Raji (cell line): ENCODE data around the gene CALHM3.

ENCODE experiments used
- POLR2A ChIP-seq: IDR thresholded peaks from 2 replicates; pipeline ENCODE4 v1.6.1; 2011; ENCODE audit warnings: low read depth, low read length, control low read depth; ENCODE audit not compliant: insufficient read depth

CALHM3 gene

GRCh38 chr10:103506061-103506460, 27.0 kb upstream of the CALHM3 start:
- no peak for TF ChIP-seq POLR2A

GRCh38 chr10:103504181-103504783, 25.2 kb upstream of the CALHM3 start:
- TF ChIP-seq POLR2A, result no peak

- TF ChIP-seq POLR2A, result no peak
Observed at GRCh38 chr10:103502849-103503660, 24.0 kb upstream of the CALHM3 start.

- no peak for TF ChIP-seq POLR2A
Observed at GRCh38 chr10:103501186-103501585, 22.1 kb upstream of the CALHM3 start.

GRCh38 chr10:103500481-103500880, 21.4 kb upstream of the CALHM3 start:
- TF ChIP-seq POLR2A, result no peak

- no peak for TF ChIP-seq POLR2A
Observed at GRCh38 chr10:103499881-103500280, 20.8 kb upstream of the CALHM3 start.

GRCh38 chr10:103498936-103499638, 20.0 kb upstream of the CALHM3 start:
- TF ChIP-seq POLR2A, result no peak

- no peak for TF ChIP-seq POLR2A
Observed at GRCh38 chr10:103497161-103497915, 18.3 kb upstream of the CALHM3 start.

- TF ChIP-seq POLR2A, result no peak
Observed at GRCh38 chr10:103495321-103495720, 16.3 kb upstream of the CALHM3 start.

- no peak for TF ChIP-seq POLR2A
Observed at GRCh38 chr10:103493916-103494877, 15.2 kb upstream of the CALHM3 start.

GRCh38 chr10:103493362-103493915, 14.4 kb upstream of the CALHM3 start, which contains the start of gene NEURL1:
NEURL1 (plus strand) TSS chr10:103493705; CDS start chr10:103494388, 683 bp downstream.
- TF ChIP-seq POLR2A, result no peak

- TF ChIP-seq POLR2A, result no peak
Observed at GRCh38 chr10:103492655-103493261, 13.7 kb upstream of the CALHM3 start.

- no peak for TF ChIP-seq POLR2A
Observed at GRCh38 chr10:103491729-103492364, 12.8 kb upstream of the CALHM3 start.
